ENCODE data around the gene INTS1. TPM values are rescaled to one million over a fixed set of nuclear protein-coding genes. Genes with fewer than 3 reads are reported as not detected.

INTS1 gene
- total RNA-seq, 1 donor from 2014 or later: 109 TPM

DNA sequence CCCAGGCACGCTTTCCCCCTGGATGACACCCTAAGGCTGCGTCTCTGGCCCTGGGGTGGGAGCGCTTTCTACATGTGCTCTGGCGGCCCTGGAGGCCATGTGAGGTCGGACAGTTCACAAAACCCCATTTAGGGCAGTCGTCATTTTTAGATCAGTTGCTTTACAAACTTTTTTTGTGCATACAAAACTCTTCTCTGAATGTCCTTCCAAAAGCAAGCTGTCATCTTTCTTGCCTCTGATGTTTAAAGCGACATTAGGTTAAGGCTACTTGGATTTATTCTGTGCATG lies 32.2 kb upstream of the INTS1 start:
- Mint-ChIP-seq H3K27me3 (ENCODE audit: unreplicated experiment) (peaks cover 6% of the 10 kb centered on the region), H3K4me3 (ENCODE audit: unreplicated experiment) (no peak overlapping the region), H3K4me1 (ENCODE audit: unreplicated experiment) (peaks cover 2% of the 10 kb centered on the region), H3K9me3 (ENCODE audit: unreplicated experiment) (no peaks in the 10 kb centered on the region), H3K27ac (ENCODE audit: unreplicated experiment) (peak overlapping the region; percentile 80), H3K36me3 (ENCODE audit: low read depth, unreplicated experiment) (no peaks in the 10 kb centered on the region)
- DNase-seq (ENCODE audit: low spot score): no peak
- TF ChIP-seq, protein P1, sequence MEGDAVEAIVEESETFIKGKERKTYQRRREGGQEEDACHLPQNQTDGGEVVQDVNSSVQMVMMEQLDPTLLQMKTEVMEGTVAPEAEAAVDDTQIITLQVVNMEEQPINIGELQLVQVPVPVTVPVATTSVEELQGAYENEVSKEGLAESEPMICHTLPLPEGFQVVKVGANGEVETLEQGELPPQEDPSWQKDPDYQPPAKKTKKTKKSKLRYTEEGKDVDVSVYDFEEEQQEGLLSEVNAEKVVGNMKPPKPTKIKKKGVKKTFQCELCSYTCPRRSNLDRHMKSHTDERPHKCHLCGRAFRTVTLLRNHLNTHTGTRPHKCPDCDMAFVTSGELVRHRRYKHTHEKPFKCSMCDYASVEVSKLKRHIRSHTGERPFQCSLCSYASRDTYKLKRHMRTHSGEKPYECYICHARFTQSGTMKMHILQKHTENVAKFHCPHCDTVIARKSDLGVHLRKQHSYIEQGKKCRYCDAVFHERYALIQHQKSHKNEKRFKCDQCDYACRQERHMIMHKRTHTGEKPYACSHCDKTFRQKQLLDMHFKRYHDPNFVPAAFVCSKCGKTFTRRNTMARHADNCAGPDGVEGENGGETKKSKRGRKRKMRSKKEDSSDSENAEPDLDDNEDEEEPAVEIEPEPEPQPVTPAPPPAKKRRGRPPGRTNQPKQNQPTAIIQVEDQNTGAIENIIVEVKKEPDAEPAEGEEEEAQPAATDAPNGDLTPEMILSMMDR (IDR thresholded peaks at IDR 0.05; ENCODE audit: unreplicated experiment): no peak

GRCh38 chr7:1535701-1536454 lies 31.7 kb upstream of the INTS1 start:
- H3K36me3 Mint-ChIP-seq (ENCODE audit: low read depth, unreplicated experiment): no peaks in the 10 kb centered on the region
- no peak overlapping the region for H3K4me3 Mint-ChIP-seq (ENCODE audit: unreplicated experiment)
- DNase-seq (ENCODE audit: low spot score): no peak
- H3K9me3 Mint-ChIP-seq (ENCODE audit: unreplicated experiment): no peaks in the 10 kb centered on the region
- peaks cover 6% of the 10 kb centered on the region for H3K27me3 Mint-ChIP-seq (ENCODE audit: unreplicated experiment)
- peaks cover 2% of the 10 kb centered on the region for H3K4me1 Mint-ChIP-seq (ENCODE audit: unreplicated experiment)
- H3K27ac Mint-ChIP-seq (ENCODE audit: unreplicated experiment): peak overlapping the region; percentile 80
- TF ChIP-seq, protein P1 (IDR thresholded peaks at IDR 0.05; ENCODE audit: unreplicated experiment): no peak

- Mint-ChIP-seq H3K36me3 (ENCODE audit: low read depth, unreplicated experiment) (no peaks in the 10 kb centered on the region), H3K4me3 (ENCODE audit: unreplicated experiment) (no peak overlapping the region), H3K27me3 (ENCODE audit: unreplicated experiment) (peaks cover 6% of the 10 kb centered on the region), H3K9me3 (ENCODE audit: unreplicated experiment) (no peaks in the 10 kb centered on the region), H3K27ac (ENCODE audit: unreplicated experiment) (no peak overlapping the region), H3K4me1 (ENCODE audit: unreplicated experiment) (peaks cover 2% of the 10 kb centered on the region)
- DNase-seq (ENCODE audit: low spot score): no peak
- TF ChIP-seq, protein P1 (IDR thresholded peaks at IDR 0.05; ENCODE audit: unreplicated experiment): no peak
Measured at GRCh38 chr7:1535100-1535458, 30.9 kb upstream of the INTS1 start.

- DNase-seq (ENCODE audit: low spot score): no peak
- Mint-ChIP-seq H3K4me1 (ENCODE audit: unreplicated experiment) (peaks cover 2% of the 10 kb centered on the region), H3K36me3 (ENCODE audit: low read depth, unreplicated experiment) (no peaks in the 10 kb centered on the region), H3K9me3 (ENCODE audit: unreplicated experiment) (no peaks in the 10 kb centered on the region), H3K4me3 (ENCODE audit: unreplicated experiment) (no peak overlapping the region), H3K27me3 (ENCODE audit: unreplicated experiment) (peaks cover 6% of the 10 kb centered on the region), H3K27ac (ENCODE audit: unreplicated experiment) (no peak overlapping the region)
- TF ChIP-seq, protein P1 (IDR thresholded peaks at IDR 0.05; ENCODE audit: unreplicated experiment): no peak
Measured at GRCh38 chr7:1534330-1535099, 30.3 kb upstream of the INTS1 start.

All from endothelial cell (in vitro differentiated cells).